ENCODE data around the gene SRGN. TPM values are rescaled to one million over a fixed set of nuclear protein-coding genes. Genes with fewer than 3 reads are reported as not detected.

SRGN gene
- total and polyA plus RNA-seq, 2 of the 8 experiments (the other 6 are each of a cell fraction or from before 2014, with no cell fraction given) = 0.06 TPM; not detected in 1

- no peak for TF ChIP-seq CHD7 (IDR thresholded peaks at IDR 0.05; ENCODE audit: insufficient replicate concordance, low read length)
- no peak for TF ChIP-seq BACH1 (IDR thresholded peaks at IDR 0.05; ENCODE audit: low read length)
- no peak for TF ChIP-seq RBBP5 (IDR thresholded peaks at IDR 0.05; ENCODE audit: borderline replicate concordance, low read depth, low read length)
- no peak for TF ChIP-seq YY1 (IDR thresholded peaks at IDR 0.05; ENCODE audit: low read depth, low read length)
These were observed 16.3 kb upstream of the SRGN start (continued) for GRCh38 chr10:69071610-69072009.
